CD4-positive, alpha-beta T cell treated with Interleukin-4 for 1 hour (primary cell): ENCODE results near the gene CROCC2.

ENCODE experiments used
- DNase-seq, 2 donors: peaks; one replicate each; pipeline ENCODE4 v3.0.0-alpha.2; 2020 to 2022

Gene CROCC2

DNA sequence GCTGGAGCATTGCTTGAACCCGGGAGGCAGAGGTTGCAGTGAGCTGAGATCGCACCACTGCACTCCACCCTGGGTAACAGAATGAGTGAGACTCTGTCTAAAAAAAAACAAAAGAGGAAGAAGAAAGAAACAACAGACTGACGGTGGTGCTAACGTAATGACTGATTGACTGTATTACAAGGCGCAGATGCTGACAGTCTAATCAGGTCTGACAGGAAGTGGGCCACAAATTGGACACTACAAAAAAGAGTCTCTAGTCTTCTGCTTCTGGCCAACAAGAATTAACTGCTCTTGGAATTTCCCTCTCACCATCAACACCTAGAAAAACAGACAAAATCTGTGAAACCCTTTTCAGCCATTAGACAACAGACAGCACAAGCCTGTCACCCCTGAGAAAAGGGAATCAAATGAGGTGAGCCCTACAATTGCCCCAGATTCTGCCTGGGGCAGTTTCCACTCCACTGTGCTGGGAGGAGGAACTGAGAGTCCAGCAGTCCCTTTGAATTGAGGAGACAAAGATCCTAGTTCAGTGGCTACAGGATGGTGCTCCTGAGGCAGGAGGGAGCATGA is 135.5 kb downstream of the CROCC2 start:
- DNase-seq, result peak; percentile 18 to 55
